HG03039 (cell line): ENCODE results near the gene DPEP3.
A peak's percentile ranks its signal among the peaks of the same experiment; 100 is the strongest.
"Not testable (repeated sequence)": the region's sequence is repeated elsewhere in the genome, so short reads cannot be mapped to it uniquely, and the experiment has no call there.

Source experiments
- ATAC-seq: cut with Tn5 transposase; IDR thresholded peaks from one replicate; pipeline ENCODE4 v1.9.1; 2021; ENCODE audit warnings: mild to moderate bottlenecking, moderate library complexity; ENCODE audit not compliant: unreplicated experiment

Gene DPEP3

DNA sequence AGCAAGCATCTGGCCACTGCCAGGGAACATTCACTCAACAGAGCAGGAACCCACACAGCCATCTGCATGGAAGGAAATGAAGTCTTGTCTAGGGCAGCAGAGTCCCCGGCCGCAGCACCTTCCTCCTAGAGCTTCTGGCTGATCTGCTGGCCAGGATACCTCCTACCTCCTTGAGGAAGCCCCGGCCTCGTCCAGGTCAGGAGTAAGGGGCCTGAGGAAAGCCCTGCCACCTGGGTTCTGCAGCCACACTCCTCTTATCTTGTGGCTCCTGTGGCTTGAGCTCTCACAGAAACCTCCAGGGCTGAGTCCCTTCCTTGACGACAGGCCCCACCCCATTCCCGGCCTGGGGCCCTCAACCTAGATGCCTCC lies 13.7 kb upstream of the DPEP3 start:
- not testable (repeated sequence) for ATAC-seq

DNA sequence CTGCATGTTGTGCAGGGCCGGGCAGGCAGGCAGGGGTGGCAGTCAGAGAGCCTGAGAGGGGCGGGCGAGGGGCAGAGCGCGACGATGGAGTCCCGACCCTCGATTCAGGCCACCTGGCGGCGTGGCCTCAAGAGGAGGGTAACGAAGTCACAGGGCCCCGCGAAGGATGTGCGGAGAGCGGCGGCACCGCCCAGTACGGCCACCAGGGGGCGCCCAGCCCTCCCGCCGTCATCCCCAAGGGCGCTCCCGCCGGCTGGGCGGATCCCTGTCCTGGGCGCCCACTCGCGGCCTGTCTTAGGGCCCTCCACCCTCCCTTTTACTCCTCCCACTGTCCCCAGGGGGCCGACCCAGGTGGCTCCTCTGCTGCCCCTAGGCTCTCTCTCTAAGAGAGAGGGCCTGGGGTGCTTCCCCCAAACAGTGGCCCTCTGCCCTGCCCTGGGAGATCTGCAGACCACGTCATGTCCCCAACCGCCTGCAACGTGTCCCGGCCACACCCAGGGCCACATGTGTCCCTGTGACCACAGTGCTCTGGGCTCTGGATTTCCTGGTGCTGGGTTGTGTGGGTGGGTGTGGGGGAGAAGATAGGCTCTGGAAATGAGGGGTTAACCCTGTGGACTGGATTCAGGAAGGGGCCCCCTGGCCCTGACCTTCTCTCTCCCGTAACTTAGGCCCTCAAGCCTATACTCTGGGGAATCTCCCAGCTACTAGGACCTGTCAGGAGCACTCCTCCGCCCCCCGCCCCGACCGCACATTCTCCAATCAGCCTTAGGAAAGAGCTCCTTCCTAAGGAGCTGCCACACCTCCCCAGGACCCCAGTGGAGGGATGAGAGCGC lies 13.1 kb upstream of the DPEP3 start:
- peak; percentile 55 for ATAC-seq

DNA sequence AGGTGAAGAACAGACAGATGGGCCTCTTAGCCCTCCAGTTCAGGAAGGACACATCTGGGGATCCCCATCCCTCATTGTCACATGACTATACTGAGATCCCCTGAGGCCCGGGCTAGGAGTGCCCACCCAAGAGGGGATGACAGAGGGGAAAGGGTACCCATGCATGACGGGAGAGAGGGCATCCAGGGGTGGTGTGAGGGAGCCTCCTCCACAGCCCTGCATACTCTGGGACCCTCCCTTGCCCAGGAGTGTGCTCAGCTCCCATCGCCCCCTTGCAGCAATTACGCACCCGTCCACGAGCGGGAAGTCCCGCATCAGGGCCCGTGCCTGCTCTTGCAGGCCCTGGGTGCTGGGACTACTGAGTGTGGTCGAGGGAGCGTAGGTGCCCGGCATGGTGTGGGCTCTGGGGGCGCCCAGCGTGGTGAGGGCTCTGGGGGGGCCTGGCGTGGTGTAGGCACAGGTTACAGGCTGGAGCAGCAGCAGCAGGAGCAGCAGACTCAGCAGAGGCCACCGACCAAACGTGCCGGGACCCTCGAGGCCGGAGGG lies 12.4 kb upstream of the DPEP3 start:
- ATAC-seq = peak; percentile 3

DNA sequence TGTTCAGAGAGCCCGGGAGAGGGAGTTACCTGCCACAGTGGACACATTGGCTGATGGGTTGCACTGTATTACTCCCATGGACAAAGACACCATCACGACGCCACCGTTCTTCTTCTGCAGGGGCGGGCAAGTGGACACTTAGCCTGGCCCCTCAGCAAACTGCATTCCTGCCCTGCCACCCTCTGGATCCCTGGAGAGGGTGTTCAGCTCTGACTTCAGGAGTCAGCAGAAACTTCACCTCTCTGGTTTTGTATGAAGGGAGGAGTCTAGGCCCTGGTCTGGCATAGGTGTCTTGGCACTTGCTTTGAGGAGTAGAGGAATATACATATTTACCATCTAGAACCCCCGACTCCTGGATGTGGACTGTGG lies 9.7 kb upstream of the DPEP3 start:
- ATAC-seq = no peak

DNA sequence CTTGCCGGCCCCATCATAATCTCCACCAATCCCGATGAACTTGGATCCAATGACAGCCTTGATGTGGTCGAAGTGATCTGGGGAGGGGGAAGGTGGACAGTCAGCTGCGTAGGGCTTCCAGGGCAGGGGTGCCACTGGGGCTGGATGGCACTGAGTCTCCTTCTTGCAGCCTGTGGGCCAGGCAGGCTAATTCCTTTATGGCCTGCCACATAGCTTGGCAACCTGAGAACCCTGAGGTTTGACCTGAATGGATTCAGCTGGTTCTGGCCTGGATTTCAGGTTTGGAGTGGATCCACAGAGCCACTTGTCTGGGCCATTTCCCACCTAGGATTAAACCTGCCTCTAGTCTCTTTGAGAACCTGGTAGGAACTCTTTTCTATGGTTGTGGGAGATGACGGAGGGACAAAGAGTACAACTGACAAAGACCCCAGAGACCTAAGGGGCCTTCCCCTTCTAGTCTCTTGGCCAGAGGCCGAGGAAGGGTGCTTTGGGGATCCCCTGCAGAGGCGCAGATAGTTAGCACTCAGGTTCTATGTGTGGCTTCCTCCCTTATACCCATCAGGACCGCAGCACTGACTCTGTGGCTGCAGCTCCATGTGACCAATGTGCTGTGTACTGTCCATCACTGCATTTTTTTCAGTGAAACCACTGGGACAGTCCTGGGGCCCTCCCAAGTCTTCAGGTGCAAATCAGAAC lies 9.2 kb upstream of the DPEP3 start:
- no peak for ATAC-seq

DNA sequence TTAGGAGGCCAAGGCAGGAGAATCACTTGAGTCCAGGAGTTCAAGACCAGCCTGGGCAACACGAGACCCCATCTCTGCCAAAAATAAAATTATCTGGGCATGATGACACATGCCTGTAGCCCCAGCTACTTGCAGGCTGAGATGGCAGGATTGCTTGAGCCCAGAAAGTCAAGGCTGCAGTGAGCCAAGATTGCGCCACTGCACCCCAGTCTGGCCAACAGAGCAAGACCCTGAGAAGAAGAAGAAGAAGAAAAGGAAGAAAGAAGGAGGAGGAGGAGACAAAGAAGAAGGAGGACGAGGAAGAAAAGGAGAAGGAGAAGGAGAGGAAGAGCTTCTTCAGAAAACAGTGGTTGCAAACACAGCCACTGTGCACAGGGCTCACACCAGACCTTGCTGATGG lies 8.4 kb upstream of the DPEP3 start:
- ATAC-seq = no peak

DNA sequence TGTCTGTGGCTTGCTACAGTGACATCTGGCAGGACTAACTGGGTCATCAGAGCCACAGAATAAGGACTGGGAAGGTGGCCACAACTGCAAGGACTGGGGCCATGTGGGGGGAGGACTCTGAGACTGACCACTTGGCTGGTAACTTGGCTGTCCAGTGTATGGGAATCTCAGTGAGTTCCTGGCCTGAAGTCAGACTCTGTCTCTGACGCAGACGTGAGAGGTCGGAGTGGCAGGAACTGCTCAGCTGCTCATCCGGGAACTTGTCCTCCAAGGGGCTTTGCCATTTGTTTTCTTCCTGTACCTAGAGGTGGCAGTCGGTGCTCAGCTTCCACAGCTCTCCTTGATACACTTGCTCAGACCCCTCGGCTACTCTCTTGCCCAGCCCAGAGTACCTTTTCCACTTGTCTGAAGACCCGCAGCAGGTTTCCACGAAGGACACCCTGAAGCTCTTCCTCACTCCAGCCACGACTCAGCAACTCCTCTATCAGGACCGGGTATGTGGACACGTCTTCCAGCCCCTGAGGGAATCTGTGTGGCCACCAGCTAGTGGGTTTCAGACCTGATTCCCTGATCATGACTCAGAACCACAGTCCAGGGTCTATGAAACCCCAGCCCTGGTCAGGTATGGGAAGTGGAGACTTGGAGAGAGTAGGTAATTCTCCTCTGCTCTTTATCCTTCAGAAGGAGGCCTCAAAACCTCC lies 7.3 kb upstream of the DPEP3 start:
- ATAC-seq = no peak

DNA sequence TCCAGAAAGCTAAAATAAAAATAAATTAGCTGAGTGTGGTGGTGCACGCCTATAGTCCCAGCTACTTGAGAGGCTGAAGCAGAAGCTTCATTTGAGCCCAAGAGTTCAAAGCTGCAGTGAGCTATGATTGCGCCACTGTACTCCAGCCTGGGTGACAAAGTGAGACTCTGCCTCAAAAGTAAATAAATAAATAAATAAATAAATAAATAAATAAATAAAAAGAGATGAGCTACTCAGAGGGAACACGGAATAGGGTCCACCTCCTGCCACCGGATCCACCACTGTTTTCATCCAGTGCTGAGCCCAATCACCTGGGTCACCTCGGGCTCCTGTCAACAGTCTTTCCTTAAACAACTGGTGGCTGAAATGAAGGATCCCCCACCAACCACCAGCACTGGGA lies 6.7 kb upstream of the DPEP3 start:
- ATAC-seq = no peak

DNA sequence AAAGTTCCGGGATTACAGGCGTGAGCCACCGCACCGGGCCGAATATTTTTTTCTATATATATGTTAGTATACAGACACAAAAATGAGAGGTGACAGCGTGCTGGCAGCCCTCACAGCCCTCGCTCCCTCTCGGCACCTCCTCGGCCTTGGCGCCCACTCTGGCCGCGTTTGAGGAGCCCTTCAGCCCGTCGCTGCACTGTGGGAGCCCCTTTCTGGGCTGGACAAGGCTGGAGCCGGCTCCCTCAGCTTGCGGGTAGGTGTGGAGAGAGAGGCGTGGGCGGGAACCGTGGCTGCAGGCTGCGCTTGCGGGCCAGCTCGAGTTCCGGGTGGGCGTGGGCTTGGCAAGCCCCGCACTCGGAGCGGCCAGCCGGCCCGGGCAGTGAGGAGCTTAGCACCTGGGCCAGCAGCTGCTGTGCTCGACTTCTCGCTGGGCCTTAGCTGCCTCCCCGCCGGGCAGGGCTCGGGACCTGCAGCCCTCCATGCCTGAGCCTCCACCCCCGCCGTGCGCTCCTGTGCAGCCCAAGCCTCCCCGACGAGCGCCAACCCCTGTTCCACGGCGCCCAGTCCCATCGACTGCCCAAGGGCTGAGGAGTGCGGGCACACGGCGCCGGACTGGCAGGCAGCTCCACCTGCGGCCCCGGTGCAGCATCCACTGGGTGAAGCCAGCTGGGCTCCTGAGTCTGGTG lies 1.9 kb upstream of the DPEP3 start:
- ATAC-seq = no peak

DNA sequence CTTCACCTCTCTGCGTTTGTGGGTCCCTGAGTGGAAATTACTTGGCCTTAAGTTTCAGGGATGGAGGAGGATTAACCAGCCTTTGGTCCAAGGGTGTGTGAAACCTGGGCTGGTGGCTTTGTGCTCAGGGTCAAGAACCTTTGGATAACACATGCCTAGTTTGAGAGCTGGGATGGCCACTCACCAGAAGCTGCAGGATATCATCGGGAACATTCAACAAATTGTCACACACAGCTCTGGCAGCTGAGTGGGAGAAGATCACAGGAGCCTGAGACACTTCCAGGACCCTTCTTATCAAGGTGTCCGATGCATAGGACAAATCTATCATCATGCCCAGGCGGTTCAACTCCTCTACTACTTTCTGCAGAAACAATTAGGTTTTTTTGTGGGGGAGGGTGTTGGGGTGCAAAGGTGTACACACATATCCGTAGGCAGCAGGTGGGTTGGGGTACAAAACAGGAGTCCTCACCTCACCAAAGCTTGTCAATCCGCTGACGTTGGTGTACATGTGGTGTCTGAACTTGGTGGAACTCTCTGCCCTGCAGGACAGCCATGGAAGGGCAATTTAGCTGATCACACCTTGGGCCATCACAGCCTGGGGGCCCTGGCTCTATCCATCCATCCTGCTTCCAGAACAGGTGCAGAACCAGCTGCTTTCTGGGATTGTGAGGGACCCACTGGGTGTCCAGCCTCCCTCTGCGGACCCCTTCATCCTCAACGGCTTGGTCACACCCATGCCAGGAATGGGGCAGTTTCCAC lies 2.7 kb downstream of the DPEP3 start:
- no peak for ATAC-seq

DNA sequence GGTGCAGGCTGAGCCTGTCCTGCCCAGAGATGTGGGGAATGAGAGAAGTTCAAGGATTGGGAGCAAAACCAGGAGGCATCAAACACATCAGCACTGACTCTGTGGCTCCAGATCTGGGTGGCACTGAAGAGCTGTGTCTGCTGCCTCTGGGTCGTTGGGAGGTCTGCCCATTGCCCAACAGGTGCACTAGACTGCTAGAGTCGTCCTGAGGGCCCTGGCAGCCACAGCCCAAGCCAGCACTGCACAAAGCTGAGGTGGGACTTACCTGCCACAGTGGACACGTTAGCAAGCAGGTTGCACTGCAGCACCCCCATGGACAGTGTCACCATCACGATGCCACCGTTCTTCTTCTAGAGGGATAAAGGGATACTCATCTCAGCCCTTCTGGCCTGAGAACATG lies 3.3 kb downstream of the DPEP3 start:
- no peak for ATAC-seq

DNA sequence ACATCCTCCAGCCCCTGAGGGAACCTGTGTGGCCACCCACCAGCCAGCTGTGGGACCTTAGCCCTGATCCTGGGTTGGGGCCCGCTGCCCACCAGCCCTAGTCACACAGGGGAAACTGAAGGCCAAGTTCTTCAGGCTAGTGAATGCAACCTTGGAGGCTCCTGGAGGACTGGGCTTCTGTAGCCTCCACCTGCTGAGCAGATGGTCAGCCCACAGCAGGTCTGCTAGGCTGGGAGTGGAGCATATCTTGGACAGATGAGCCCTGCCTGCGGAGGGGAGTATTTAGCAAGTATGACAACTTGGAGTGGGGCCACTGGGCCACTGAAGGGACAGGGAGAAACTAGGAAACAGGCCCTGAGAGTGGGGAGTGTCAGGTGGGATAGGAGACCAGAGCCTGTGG lies 4.1 kb downstream of the DPEP3 start:
- ATAC-seq = no peak

DNA sequence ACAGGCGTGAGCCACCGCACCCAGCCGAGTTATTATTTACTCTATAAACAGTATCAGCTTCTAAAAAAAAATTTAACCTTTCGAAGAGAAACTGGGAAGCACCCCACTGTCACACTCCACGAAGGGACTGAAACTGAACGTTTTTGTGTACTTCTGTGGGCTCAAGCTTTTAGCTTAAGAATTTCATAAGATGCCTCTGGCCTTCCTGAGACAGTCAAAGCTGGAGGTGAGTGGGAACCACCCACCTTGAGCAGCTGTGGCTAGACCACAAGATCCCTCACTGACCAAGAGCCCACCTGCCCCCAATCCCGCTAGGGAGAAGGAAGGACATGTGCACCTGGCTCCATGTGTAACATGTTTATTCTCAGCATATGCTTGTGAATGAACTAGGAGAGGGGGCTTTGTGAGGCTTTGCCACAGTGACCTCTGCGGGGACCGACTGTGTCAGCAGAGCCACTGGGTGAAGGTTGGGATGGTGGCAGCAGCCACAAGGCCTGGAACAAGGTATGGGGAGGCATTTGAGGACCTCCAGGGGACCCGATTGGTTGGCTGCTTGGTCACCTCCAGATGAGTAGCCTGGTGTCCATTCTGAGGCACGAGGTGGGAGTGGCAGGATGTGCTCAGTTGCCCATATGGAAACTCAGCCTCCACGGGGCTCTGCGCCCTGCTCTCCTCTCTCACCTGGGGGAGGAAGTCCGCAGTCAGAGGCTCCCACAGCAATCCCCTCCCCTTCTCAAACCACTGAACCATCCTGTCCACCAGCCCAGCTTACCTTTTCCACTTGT lies 4.8 kb downstream of the DPEP3 start:
- ATAC-seq = no peak

DNA sequence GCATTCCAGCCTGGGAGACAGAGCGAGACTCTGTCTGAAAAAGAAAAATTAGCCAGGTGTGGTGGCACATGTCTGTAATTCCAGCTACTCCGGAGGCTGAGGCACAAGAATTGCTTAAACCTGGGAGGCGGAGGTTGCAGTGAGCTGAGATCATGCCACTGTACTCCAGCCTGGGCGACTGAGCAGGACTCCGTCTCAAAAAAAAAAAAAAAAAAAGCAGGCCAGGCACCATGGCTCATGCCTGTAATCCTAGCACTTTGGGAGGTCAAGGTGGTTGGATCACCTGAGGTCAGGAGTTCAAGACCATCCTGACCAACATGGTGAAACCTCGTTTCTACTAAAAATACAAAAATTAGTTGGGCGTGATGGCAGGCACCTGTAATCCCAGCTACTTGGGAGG lies 8.0 kb downstream of the DPEP3 start:
- ATAC-seq = not testable (repeated sequence)

DNA sequence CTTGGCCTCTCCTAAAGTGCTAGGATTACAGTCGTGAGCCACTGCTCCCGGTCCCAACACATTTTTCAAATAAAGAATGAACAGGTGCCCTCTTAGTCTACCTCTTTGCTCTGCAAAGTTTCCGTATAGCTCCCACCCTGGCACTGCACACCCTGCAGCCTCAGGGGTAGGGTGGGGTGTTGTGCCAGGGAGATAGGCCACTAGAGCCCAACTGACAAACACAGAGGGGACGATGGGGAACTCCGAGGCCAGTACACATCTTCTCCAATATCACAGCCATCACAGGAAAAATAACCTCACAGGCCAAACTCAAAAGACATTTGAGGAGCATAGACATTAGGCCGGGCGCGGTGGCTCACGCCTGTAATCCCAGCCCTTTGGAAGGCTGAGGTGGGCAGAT lies 9.2 kb downstream of the DPEP3 start:
- ATAC-seq = no peak

DNA sequence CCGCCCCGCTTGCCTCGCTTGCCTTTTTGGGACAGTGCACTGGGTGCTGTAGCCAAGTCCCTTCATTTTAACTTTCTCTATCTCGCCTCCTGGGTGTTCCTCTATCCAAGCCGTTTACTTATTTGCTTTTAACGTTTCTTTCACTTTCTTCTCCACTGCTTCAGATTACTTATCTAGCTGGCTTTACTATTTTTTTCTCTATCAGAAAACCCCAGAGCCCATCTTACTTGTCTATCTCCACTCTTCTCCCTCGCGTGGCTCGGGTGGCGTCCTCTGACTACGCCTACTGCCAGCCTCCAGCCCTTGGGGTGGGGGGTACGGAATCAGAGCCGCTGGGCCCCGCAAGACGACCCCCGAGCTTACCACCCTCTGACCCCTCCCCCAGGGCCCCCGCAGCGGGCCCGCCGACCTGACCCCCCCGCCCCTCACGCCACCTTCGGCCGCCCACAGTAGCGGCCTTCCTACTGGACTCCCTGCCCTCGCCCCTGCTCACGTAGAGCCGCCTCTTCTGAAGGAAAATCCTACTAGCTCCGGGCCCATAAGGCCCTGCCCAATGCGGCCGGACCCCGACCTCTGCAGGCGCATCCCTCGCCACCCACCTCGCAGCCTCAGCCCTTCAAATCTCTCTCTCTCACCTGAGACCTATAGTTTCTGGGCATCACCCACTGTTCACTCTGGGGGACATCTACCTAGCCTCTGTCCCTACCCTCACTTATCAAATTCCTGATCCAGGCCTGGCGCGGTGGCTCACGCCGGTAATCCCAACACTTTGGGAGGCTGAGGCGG lies 10.9 kb downstream of the DPEP3 start:
- no peak for ATAC-seq

DNA sequence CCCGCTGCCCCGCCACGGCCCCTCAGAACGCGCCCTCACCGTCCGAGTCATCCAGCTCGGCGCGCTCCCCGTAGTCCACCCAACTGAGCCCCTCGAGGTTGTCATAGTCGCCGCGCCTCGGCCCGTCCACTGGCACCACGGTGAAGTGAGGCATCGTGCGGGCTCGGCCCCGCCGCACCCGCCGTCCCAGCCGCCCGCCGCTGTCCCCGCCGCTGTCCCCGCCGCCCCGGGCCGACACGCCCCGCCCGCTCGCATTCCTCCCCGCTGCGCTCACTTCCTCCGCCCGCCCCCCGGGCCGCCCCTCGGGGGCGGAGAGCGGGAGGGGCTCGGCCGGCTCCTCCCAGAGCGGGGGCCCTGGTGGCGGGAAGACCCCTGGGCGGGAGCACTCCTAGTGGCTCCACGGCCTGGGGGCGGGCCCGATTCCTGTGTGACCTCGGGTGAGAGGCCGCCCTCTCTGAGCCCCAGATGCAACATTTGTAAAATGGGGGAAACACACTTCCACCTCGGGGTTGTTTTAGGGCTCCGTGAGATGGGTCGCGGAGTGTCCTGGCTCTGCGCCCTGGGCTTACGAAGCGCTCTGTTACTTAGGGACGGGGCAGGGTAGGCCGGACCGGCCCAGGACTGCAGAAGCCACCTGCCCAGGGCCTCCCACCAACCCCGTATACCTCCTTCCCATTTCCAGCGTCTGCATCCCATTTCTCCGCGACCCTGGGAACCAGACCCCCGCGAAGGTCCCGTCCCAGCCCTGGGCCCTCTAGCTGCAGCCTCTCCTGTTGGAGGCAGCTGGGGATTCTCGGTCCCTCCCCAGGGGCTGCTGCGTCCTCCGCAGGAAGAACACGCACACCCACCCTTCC lies 11.7 kb downstream of the DPEP3 start, which contains the start of gene SLC12A4:
Gene SLC12A4 (minus strand): TSS at position 238 of the 854 bp plus-strand sequence. CDS start 84 bp downstream, at position 154.
- peak; percentile 69 for ATAC-seq

DNA sequence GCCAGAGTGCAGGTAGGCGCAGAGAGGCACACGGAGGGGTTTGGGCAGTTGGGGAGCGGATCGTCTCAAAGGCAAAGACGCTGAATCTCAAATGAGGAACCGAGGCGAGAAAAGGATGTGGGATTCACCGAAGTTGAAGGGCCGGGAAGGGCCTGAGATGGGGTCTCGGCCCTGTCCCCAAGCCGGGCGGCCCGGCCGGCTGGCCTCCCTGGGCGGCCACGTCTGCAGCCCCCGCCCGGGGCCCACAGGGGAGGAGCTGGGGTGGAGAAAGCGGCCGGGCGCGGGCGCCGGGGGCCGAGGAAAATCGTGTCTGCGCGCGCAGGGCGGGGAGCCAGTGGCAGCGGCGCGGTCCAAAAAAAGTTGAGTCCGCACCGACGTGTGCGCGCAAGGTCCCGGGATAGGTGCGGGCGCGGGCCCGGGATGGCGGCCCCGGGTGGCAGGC lies 12.3 kb downstream of the DPEP3 start:
- ATAC-seq = peak; percentile 25
